ENCODE data around the gene GSK3A.

- TF ChIP-seq GATA2 (IDR thresholded peaks at IDR 0.05; ENCODE audit: low read depth, low read length), result no peak
- TF ChIP-seq GATA3 (IDR thresholded peaks at IDR 0.05; ENCODE audit: low read depth, low read length), result no peak
Measured at GRCh38 chr19:42242512-42243409, at the start of gene GSK3A.

Measured in SH-SY5Y (cell line).